ENCODE data around the gene MEIS2.

DNA sequence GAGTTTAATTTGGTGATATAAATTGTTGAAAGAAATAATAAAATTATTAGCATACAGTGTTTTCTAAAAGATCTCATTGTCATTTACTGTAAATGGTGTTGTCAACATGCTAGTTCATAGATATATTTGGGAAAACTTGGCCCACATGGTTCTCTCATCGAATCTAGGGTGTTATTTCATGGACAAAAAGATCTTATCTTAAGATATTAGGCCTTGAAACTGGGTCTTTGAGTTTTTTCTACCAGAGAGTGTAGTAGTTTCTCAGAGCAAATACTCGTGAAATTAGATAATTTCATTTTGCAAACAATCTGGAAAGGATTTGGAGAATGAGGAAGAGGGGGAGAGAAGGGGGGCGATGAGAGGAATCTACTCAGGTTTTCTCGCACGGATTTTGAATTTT is 107.9 kb downstream of the MEIS2 start:
- TF ChIP-seq, protein P1, sequence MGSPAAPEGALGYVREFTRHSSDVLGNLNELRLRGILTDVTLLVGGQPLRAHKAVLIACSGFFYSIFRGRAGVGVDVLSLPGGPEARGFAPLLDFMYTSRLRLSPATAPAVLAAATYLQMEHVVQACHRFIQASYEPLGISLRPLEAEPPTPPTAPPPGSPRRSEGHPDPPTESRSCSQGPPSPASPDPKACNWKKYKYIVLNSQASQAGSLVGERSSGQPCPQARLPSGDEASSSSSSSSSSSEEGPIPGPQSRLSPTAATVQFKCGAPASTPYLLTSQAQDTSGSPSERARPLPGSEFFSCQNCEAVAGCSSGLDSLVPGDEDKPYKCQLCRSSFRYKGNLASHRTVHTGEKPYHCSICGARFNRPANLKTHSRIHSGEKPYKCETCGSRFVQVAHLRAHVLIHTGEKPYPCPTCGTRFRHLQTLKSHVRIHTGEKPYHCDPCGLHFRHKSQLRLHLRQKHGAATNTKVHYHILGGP (tag by site-specific recombination; IDR thresholded peaks at IDR 0.05): no peak
- TF ChIP-seq ZNF549 (tag by site-specific recombination; IDR thresholded peaks at IDR 0.05): no peak
- TF ChIP-seq, protein P2, sequence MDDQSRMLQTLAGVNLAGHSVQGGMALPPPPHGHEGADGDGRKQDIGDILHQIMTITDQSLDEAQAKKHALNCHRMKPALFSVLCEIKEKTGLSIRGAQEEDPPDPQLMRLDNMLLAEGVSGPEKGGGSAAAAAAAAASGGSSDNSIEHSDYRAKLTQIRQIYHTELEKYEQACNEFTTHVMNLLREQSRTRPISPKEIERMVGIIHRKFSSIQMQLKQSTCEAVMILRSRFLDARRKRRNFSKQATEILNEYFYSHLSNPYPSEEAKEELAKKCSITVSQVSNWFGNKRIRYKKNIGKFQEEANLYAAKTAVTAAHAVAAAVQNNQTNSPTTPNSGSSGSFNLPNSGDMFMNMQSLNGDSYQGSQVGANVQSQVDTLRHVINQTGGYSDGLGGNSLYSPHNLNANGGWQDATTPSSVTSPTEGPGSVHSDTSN (CRISPR knock-in tag; IDR thresholded peaks at IDR 0.05): no peak
- TF ChIP-seq, protein P3, sequence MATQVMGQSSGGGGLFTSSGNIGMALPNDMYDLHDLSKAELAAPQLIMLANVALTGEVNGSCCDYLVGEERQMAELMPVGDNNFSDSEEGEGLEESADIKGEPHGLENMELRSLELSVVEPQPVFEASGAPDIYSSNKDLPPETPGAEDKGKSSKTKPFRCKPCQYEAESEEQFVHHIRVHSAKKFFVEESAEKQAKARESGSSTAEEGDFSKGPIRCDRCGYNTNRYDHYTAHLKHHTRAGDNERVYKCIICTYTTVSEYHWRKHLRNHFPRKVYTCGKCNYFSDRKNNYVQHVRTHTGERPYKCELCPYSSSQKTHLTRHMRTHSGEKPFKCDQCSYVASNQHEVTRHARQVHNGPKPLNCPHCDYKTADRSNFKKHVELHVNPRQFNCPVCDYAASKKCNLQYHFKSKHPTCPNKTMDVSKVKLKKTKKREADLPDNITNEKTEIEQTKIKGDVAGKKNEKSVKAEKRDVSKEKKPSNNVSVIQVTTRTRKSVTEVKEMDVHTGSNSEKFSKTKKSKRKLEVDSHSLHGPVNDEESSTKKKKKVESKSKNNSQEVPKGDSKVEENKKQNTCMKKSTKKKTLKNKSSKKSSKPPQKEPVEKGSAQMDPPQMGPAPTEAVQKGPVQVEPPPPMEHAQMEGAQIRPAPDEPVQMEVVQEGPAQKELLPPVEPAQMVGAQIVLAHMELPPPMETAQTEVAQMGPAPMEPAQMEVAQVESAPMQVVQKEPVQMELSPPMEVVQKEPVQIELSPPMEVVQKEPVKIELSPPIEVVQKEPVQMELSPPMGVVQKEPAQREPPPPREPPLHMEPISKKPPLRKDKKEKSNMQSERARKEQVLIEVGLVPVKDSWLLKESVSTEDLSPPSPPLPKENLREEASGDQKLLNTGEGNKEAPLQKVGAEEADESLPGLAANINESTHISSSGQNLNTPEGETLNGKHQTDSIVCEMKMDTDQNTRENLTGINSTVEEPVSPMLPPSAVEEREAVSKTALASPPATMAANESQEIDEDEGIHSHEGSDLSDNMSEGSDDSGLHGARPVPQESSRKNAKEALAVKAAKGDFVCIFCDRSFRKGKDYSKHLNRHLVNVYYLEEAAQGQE (tag by site-specific recombination; IDR thresholded peaks at IDR 0.05): no peak
- TF ChIP-seq MZF1 (tag by site-specific recombination; IDR thresholded peaks at IDR 0.05; ENCODE audit: borderline replicate concordance): no peak
- TF ChIP-seq ZNF843 (tag by site-specific recombination; IDR thresholded peaks at IDR 0.05): no peak
- TF ChIP-seq, protein P4, sequence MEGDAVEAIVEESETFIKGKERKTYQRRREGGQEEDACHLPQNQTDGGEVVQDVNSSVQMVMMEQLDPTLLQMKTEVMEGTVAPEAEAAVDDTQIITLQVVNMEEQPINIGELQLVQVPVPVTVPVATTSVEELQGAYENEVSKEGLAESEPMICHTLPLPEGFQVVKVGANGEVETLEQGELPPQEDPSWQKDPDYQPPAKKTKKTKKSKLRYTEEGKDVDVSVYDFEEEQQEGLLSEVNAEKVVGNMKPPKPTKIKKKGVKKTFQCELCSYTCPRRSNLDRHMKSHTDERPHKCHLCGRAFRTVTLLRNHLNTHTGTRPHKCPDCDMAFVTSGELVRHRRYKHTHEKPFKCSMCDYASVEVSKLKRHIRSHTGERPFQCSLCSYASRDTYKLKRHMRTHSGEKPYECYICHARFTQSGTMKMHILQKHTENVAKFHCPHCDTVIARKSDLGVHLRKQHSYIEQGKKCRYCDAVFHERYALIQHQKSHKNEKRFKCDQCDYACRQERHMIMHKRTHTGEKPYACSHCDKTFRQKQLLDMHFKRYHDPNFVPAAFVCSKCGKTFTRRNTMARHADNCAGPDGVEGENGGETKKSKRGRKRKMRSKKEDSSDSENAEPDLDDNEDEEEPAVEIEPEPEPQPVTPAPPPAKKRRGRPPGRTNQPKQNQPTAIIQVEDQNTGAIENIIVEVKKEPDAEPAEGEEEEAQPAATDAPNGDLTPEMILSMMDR (tag by site-specific recombination; IDR thresholded peaks at IDR 0.05): no peak
- no peak for TF ChIP-seq YY1 (tag by site-specific recombination; IDR thresholded peaks at IDR 0.05)
- TF ChIP-seq ZNF621 (tag by site-specific recombination; IDR thresholded peaks at IDR 0.05): no peak

Measured in HEK293 (cell line).